Activated CD8-positive, alpha-beta T cell treated with anti-CD3 and anti-CD28 coated beads for 36 hours (primary cell): ENCODE results near the gene EIF4E2. TPM values are rescaled to one million over a fixed set of nuclear protein-coding genes. Genes with fewer than 3 reads are reported as not detected.

Source experiments
- ATAC-seq: fragments of 200-7000 bp; cut with Tn5 transposase; one replicate; pipeline ENCODE4 v1.10.0; 2021; ENCODE audit warnings: mild to moderate bottlenecking, moderate library complexity
- CTCF ChIA-PET: fragments of 350-600 bp; sonication (Branson Sonifier 250); formaldehyde crosslinking; loops from one replicate; lab custom pipeline; 2021; ENCODE audit warnings: antibody characterized with exemption; lab: Charles Lee
- POLR2A ChIA-PET: fragments of 350-600 bp; sonication (Branson Sonifier 250); formaldehyde crosslinking; loops from one replicate; lab custom pipeline; 2021; ENCODE audit warnings: antibody characterized with exemption; lab: Charles Lee
- DNase-seq: peaks from one replicate; pipeline ENCODE4 v3.0.0-alpha.2; 2020
- H3K27ac Mint-ChIP-seq: one replicate; pipeline ENCODE4 v1.8.0; 2021; ENCODE audit warnings: mild to moderate bottlenecking, mixed read lengths
- H3K27me3 Mint-ChIP-seq: one replicate; pipeline ENCODE4 v1.8.0; 2021; ENCODE audit warnings: mixed read lengths
- H3K36me3 Mint-ChIP-seq: one replicate; pipeline ENCODE4 v1.8.0; 2021; ENCODE audit warnings: low read depth, mixed read lengths
- H3K4me1 Mint-ChIP-seq: one replicate; pipeline ENCODE4 v1.8.0; 2021; ENCODE audit warnings: low read depth, mixed read lengths
- H3K4me3 Mint-ChIP-seq: one replicate; pipeline ENCODE4 v1.8.0; 2021; ENCODE audit warnings: mild to moderate bottlenecking, moderate library complexity, mixed read lengths
- H3K9me3 Mint-ChIP-seq: one replicate; pipeline ENCODE4 v1.8.0; 2021; ENCODE audit warnings: mixed read lengths
- CTCF ChIP-seq: fragments of 200-600 bp; IDR thresholded peaks from one replicate; pipeline ENCODE4 v1.8.0; 2022; ENCODE audit warnings: antibody characterized with exemption, mild to moderate bottlenecking
- intact Hi-C: fragments of 100-400 bp; cut with micrococcal nuclease; formaldehyde crosslinking; loops from one replicate; pipeline ENCODE4 v1.10.0; 2022
- total RNA-seq, 2 experiments: library from RNA; stranded (reverse); gene quantifications; one replicate each; pipeline ENCODE4 v1.2.3, GENCODE V29; 2021

Gene EIF4E2
- total RNA-seq, 2 experiments from 2014 or later: 49.2 to 50.4 TPM

GRCh38 chr2:232577841-232578240 lies 27.4 kb downstream of the EIF4E2 start:
- Mint-ChIP-seq H3K36me3 (peaks cover 25% of the 10 kb centered on the region), H3K4me1 (peaks cover 11% of the 10 kb centered on the region), H3K27ac (no peak overlapping the region), H3K27me3 (no peaks in the 10 kb centered on the region), H3K9me3 (no peaks in the 10 kb centered on the region), H3K4me3 (no peak overlapping the region)
- DNase-seq (no peak), ATAC-seq (no peak)
- ChIA-PET POLR2A (interaction anchor here (0.6 kb wide), 1 partner anchor 48 kb away, joined by 3 read pairs; no protein-coding TSS in a partner anchor), CTCF (no interaction called here)
- intact Hi-C loops: no loop called here
- TF ChIP-seq CTCF: no peak

- H3K27me3 Mint-ChIP-seq: no peaks in the 10 kb centered on the region
- ChIA-PET POLR2A (no interaction called here), CTCF (no interaction called here)
- peaks cover 11% of the 10 kb centered on the region for H3K4me1 Mint-ChIP-seq
- ATAC-seq (no peak), DNase-seq (no peak)
- no peak for TF ChIP-seq CTCF
- H3K36me3 Mint-ChIP-seq: peaks cover 27% of the 10 kb centered on the region
- H3K27ac Mint-ChIP-seq: no peak overlapping the region
- no peak overlapping the region for H3K4me3 Mint-ChIP-seq
- intact Hi-C loops: no loop called here
- no peaks in the 10 kb centered on the region for H3K9me3 Mint-ChIP-seq
Observed at GRCh38 chr2:232578626-232579025, 28.1 kb downstream of the EIF4E2 start.

- Mint-ChIP-seq H3K27ac (no peak overlapping the region), H3K4me1 (peaks cover 11% of the 10 kb centered on the region), H3K9me3 (peaks cover 2% of the 10 kb centered on the region), H3K4me3 (no peak overlapping the region), H3K27me3 (no peaks in the 10 kb centered on the region), H3K36me3 (peaks cover 36% of the 10 kb centered on the region)
- intact Hi-C loops: no loop called here
- DNase-seq (no peak), ATAC-seq (no peak)
- no peak for TF ChIP-seq CTCF
- ChIA-PET CTCF (interaction anchor here (0.6 to 1.6 kb wide), 3 partner anchors 25 to 31 kb away, joined by 3 read pairs; no protein-coding TSS in a partner anchor), POLR2A (no interaction called here)
Observed at GRCh38 chr2:232580648-232580981, 30.1 kb downstream of the EIF4E2 start.

GRCh38 chr2:232581725-232582124 lies 31.2 kb downstream of the EIF4E2 start:
- TF ChIP-seq CTCF: no peak
- H3K9me3 Mint-ChIP-seq: peaks cover 2% of the 10 kb centered on the region
- H3K27me3 Mint-ChIP-seq: no peaks in the 10 kb centered on the region
- ChIA-PET CTCF (interaction anchor here (1.0 to 1.1 kb wide), 2 partner anchors 29 to 59 kb away, joined by 3 read pairs; no protein-coding TSS in a partner anchor), POLR2A (interaction anchor here (0.7 kb wide), 1 partner anchor 24 kb away, joined by 3 read pairs; no protein-coding TSS in a partner anchor)
- no peak for ATAC-seq
- intact Hi-C loops: no loop called here
- H3K27ac Mint-ChIP-seq: no peak overlapping the region
- DNase-seq: no peak
- H3K4me3 Mint-ChIP-seq: no peak overlapping the region
- peaks cover 6% of the 10 kb centered on the region for H3K4me1 Mint-ChIP-seq
- H3K36me3 Mint-ChIP-seq: peaks cover 32% of the 10 kb centered on the region

- ChIA-PET POLR2A (no interaction called here), CTCF (interaction anchor here (1.3 kb wide), 1 partner anchor 21 kb away, joined by 4 read pairs; no protein-coding TSS in a partner anchor)
Observed at GRCh38 chr2:232584238-232584637, 33.7 kb downstream of the EIF4E2 start.

More at GRCh38 chr2:232584238-232584637, 33.7 kb downstream of the EIF4E2 start:
- Mint-ChIP-seq H3K36me3 (peaks cover 29% of the 10 kb centered on the region), H3K27ac (no peak overlapping the region), H3K4me1 (peaks cover 6% of the 10 kb centered on the region), H3K9me3 (peaks cover 2% of the 10 kb centered on the region), H3K4me3 (no peak overlapping the region), H3K27me3 (no peaks in the 10 kb centered on the region)
- DNase-seq (no peak), ATAC-seq (no peak)
- intact Hi-C loops: no loop called here
- TF ChIP-seq CTCF: no peak
